GM12878 (cell line): ENCODE results near the gene HOXA10. TPM values are rescaled to one million over a fixed set of nuclear protein-coding genes. Genes with fewer than 3 reads are reported as not detected.

Experiments
- ATAC-seq: fragments of 200-7000 bp; cut with Tn5 transposase; 3 replicates; pipeline ENCODE4 v1.9.1; 2020; ENCODE audit warnings: mild to moderate bottlenecking, moderate library complexity
- BruUV-seq: library from RNA; stranded (reverse); fragments of 400-500 nt; replicated peaks from 2 replicates; lab custom pipeline; 2021; lab: Mats Ljungman, UMichigan
- CTCF ChIA-PET: fragments of 300-600 bp; sonication (Branson Sonifier 250); formaldehyde crosslinking; extraction: SDS; loops from one replicate; lab custom pipeline; 2021; ENCODE audit warnings: inconsistent platforms; lab: Yijun Ruan, JAX
- POLR2A ChIA-PET: fragments of 350-600 bp; formaldehyde crosslinking; extraction: SDS; loops from one replicate; lab custom pipeline; 2021; ENCODE audit warnings: inconsistent platforms; lab: Charles Lee
- RAD21 ChIA-PET: fragments of 300-600 bp; sonication (Branson Sonifier 250); formaldehyde crosslinking; loops from one replicate; lab custom pipeline; 2023; ENCODE audit warnings: antibody characterized with exemption; ENCODE audit not compliant: unreplicated experiment; lab: Charles Lee
- SMC1A ChIA-PET: fragments of 300-600 bp; sonication (Branson Sonifier 250); formaldehyde crosslinking; loops from one replicate; lab custom pipeline; 2023; ENCODE audit not compliant: unreplicated experiment, uncharacterized antibody; lab: Charles Lee
- DNase-seq: peaks from one replicate; pipeline ENCODE4 v3.0.0-alpha.2; 2011; ENCODE audit warnings: low read depth, low spot score
- FAIRE-seq: peaks from 3 replicates; lab custom pipeline; 2011; peaks lifted over from hg19 to GRCh38; lab: Jason Lieb, UNC
- H2AFZ ChIP-seq: 2 replicates; pipeline ENCODE4 v1.6.0; 2011; ENCODE audit warnings: low read depth, low read length, control low read depth; ENCODE audit not compliant: control insufficient read depth
- H3K27ac ChIP-seq: 2 replicates; pipeline ENCODE4 v1.5.1; 2011; ENCODE audit warnings: control low read depth; ENCODE audit not compliant: control insufficient read depth, insufficient read depth
- H3K27me3 ChIP-seq, 2 experiments: replicated peaks in 1 of 2; 2 replicates each; pipeline versions ENCODE4 v1.6.0 to v1.6.1; 2011; ENCODE audit warnings: low read length in 1 of 2; ENCODE audit not compliant: control insufficient read depth in 2 of 2, insufficient read depth in 2 of 2
- H3K36me3 ChIP-seq, 2 experiments: 2 replicates each; pipeline ENCODE4 v1.5.1; 2011; ENCODE audit warnings: low read length in 1 of 2; ENCODE audit not compliant: control insufficient read depth in 2 of 2, insufficient read depth in 2 of 2
- H3K4me1 ChIP-seq: 2 replicates; pipeline ENCODE4 v1.6.1; 2011; ENCODE audit warnings: mild to moderate bottlenecking, low read length, moderate library complexity, mixed read lengths; ENCODE audit not compliant: control insufficient read depth, insufficient read depth
- H3K4me2 ChIP-seq: 2 replicates; pipeline ENCODE4 v1.6.0; 2011; ENCODE audit warnings: control low read depth; ENCODE audit not compliant: control insufficient read depth, insufficient read depth
- H3K4me3 ChIP-seq: fragments of 200-600 bp; sonication (generic); 2 replicates; pipeline ENCODE4 v1.5.1; 2016
- H3K79me2 ChIP-seq: 2 replicates; pipeline ENCODE4 v1.6.0; 2011; ENCODE audit warnings: low read length; ENCODE audit not compliant: control insufficient read depth, insufficient read depth
- H3K9ac ChIP-seq: 2 replicates; pipeline ENCODE4 v1.8.0; 2011; ENCODE audit warnings: low read length, control low read depth, mixed read lengths; ENCODE audit not compliant: control insufficient read depth, insufficient read depth
- H3K9me3 ChIP-seq: replicated peaks from 3 replicates; pipeline ENCODE4 v1.5.1; 2011; ENCODE audit warnings: mild to moderate bottlenecking, low read length; ENCODE audit not compliant: control insufficient read depth, insufficient read depth
- H4K20me1 ChIP-seq: 2 replicates; pipeline ENCODE4 v1.6.0; 2011; ENCODE audit not compliant: control insufficient read depth, insufficient read depth
- CHD2 ChIP-seq: IDR thresholded peaks from 2 replicates; pipeline ENCODE4 v1.6.1; 2011; ENCODE audit warnings: low read depth, low read length, improper control_type of control experiment, borderline replicate concordance
- HDGF ChIP-seq: fragments of 450-650 bp; IDR thresholded peaks from 2 replicates; pipeline ENCODE4 v1.6.1; 2016; ENCODE audit warnings: antibody characterized with exemption
- LARP7 ChIP-seq: fragments of 450-650 bp; IDR thresholded peaks from 2 replicates; pipeline ENCODE4 v1.6.1; 2017; ENCODE audit warnings: mild to moderate bottlenecking
- NR2C2 ChIP-seq: IDR thresholded peaks from 2 replicates; pipeline ENCODE4 v1.6.1; 2011; ENCODE audit warnings: borderline replicate concordance, low read depth; ENCODE audit not compliant: control insufficient read depth, insufficient read length
- POLR2AphosphoS5 ChIP-seq: IDR thresholded peaks from 2 replicates; pipeline ENCODE4 v1.6.1; 2011; ENCODE audit warnings: mild to moderate bottlenecking, low read length, inconsistent platforms
- WGBS: methylation state at CpG from one replicate; pipeline ENCODE4 v1.1.6; 2016; ENCODE audit warnings: low lambda C conversion rate; ENCODE audit not compliant: insufficient replicate concordance, insufficient coverage; ENCODE audit errors: missing lambda C conversion rate; 5-methylcytosine and 5-hydroxymethylcytosine counted together
- in situ Hi-C: fragments of 300-500 bp; cut with MboI; formaldehyde crosslinking; loops from 9 replicates; pipeline ENCODE4 v1.14.3; 2018; ENCODE audit warnings: mixed read lengths
- intact Hi-C: fragments of 100-400 bp; cut with micrococcal nuclease; formaldehyde crosslinking; loops from one replicate; pipeline ENCODE4 v1.14.2; 2022; ENCODE audit not compliant: unreplicated experiment
- polyA plus RNA-seq, 11 experiments: library from polyadenylated mRNA; depleted of rRNA in 4 of 11; unstranded in 6 of 11; stranded (reverse) in 5 of 11; fragments of >200 nt; fragmentation: Nextera tagmentation in 4 of 11; fragmentation: Illumina TruSeq in 1 of 11; extraction: Ambion mirVana in 4 of 11; extraction: Trizol in 1 of 11; gene quantifications; 1 replicate in 1 of 11; 2 replicates in 10 of 11; pipeline versions ENCODE4 v1.2.1 to v1.2.3, GENCODE V29; 2011 to 2016; ENCODE audit warnings: inconsistent platforms in 2 of 11, missing spikeins in 2 of 11, low read depth in 1 of 11
- total RNA-seq, 4 experiments: library from RNA; depleted of rRNA in 3 of 4; stranded (reverse); fragments of >200 nt in 3 of 4; fragmentation: Illumina TruSeq in 1 of 4; extraction: Trizol in 1 of 4; gene quantifications; 2 replicates each; pipeline versions ENCODE4 v1.2.1 to v1.2.3, GENCODE V29; 2013 to 2021

The HOXA10 gene
- total and polyA plus RNA-seq, 10 of the 15 experiments (the other 5 are each of a cell fraction or from before 2014, with no cell fraction given): not detected

GRCh38 chr7:27179030-27179429, 4.9 kb upstream of the HOXA10 start:
- POLR2A ChIA-PET: no interaction called here
- SMC1A ChIA-PET: interaction anchor here (1.4 to 1.5 kb wide), 2 partner anchors 495 to 1286 kb away, joined by 4 to 5 read pairs; no protein-coding TSS in a partner anchor
- H3K79me2 ChIP-seq: no peaks in the 10 kb centered on the region
- no peak overlapping the region for H3K4me2 ChIP-seq
- H2AFZ ChIP-seq: no peak overlapping the region
- H3K4me1 ChIP-seq: no peaks in the 10 kb centered on the region
- no peak for DNase-seq
- no peaks in the 10 kb centered on the region; the same call in 2 of the 3 replicates for H3K9me3 ChIP-seq
- H3K4me3 ChIP-seq: no peak overlapping the region
- in situ Hi-C loops: no loop called here
- no peaks in the 10 kb centered on the region for H3K36me3 ChIP-seq
- H3K9ac ChIP-seq: no peak overlapping the region
- WGBS: 75% methylated on average over 13 of the region's 14 CpGs
- H3K27me3 ChIP-seq: peaks cover 14 to 26% of the 10 kb centered on the region in 2 experiments
- CTCF ChIA-PET: interaction anchor here (0.6 to 2.0 kb wide), 9 partner anchors 9 to 1285 kb away, joined by 3 to 5 read pairs (median 3); no protein-coding TSS in a partner anchor
- intact Hi-C loops: no loop called here
- no peak for ATAC-seq
- no peak overlapping the region for H3K27ac ChIP-seq
- TF ChIP-seq LARP7 (no peak), HDGF (no peak), POLR2AphosphoS5 (no peak)
- no peak for FAIRE-seq
- no TSS peak for BruUV-seq
- RAD21 ChIA-PET: no interaction called here
- H4K20me1 ChIP-seq: no peaks in the 10 kb centered on the region

GRCh38 chr7:27178366-27178765, 4.2 kb upstream of the HOXA10 start:
- no peak overlapping the region for H3K4me2 ChIP-seq
- no peaks in the 10 kb centered on the region for H3K36me3 ChIP-seq
- H3K4me3 ChIP-seq: no peak overlapping the region
- no peaks in the 10 kb centered on the region for H3K4me1 ChIP-seq
- no peaks in the 10 kb centered on the region for H3K79me2 ChIP-seq
- ChIA-PET POLR2A (no interaction called here), RAD21 (no interaction called here), CTCF (interaction anchor here (2.0 kb wide), 1 partner anchor 1284 kb away, joined by 4 read pairs; no protein-coding TSS in a partner anchor), SMC1A (no interaction called here)
- TF ChIP-seq NR2C2 (no peak), CHD2 (no peak)
- no peak for FAIRE-seq
- WGBS: 57% methylated on average over 6 of the region's 6 CpGs
- intact Hi-C loops (no loop called here), in situ Hi-C loops (no loop called here)
- no TSS peak for BruUV-seq
- no peak overlapping the region for H2AFZ ChIP-seq
- peaks cover 14 to 22% of the 10 kb centered on the region in 2 experiments for H3K27me3 ChIP-seq
- ATAC-seq: no peak
- no peak overlapping the region for H3K27ac ChIP-seq
- no peaks in the 10 kb centered on the region for H4K20me1 ChIP-seq
- DNase-seq: no peak
- H3K9me3 ChIP-seq: no peaks in the 10 kb centered on the region; the same call in 2 of the 3 replicates
- H3K9ac ChIP-seq: no peak overlapping the region
